IPS DF 6.9 (cell line): Measurements from ENCODE around the gene TMEM258.

Experiments used
- DNase-seq: peaks from one replicate; pipeline ENCODE4 v3.0.0-alpha.2; 2013; ENCODE audit warnings: low read depth, low spot score
- H3K27ac ChIP-seq: one replicate; pipeline ENCODE4 v1.5.1; 2013; ENCODE audit warnings: low read length, control low read depth
- H3K27me3 ChIP-seq: 2 replicates; pipeline ENCODE4 v1.6.1; 2013; ENCODE audit warnings: mild to moderate bottlenecking, low read length; ENCODE audit not compliant: control insufficient read depth, insufficient read depth
- H3K36me3 ChIP-seq: 2 replicates; pipeline ENCODE4 v1.6.1; 2013; ENCODE audit warnings: low read length; ENCODE audit not compliant: control insufficient read depth, insufficient read depth
- H3K4me1 ChIP-seq: 2 replicates; pipeline ENCODE4 v1.6.1; 2013; ENCODE audit warnings: low read length; ENCODE audit not compliant: control insufficient read depth, insufficient read depth
- H3K4me3 ChIP-seq: 2 replicates; pipeline ENCODE4 v1.5.1; 2013; ENCODE audit warnings: mild to moderate bottlenecking, low read length
- H3K9me3 ChIP-seq: 2 replicates; pipeline ENCODE4 v1.6.1; 2013; ENCODE audit warnings: low read length, inconsistent platforms; ENCODE audit not compliant: control insufficient read depth, insufficient read depth
- WGBS: extraction: QIAGEN DNeasy Blood & Tissue Kit; methylation state at CpG from one replicate; pipeline ENCODE4 v1.1.7; 2013; ENCODE audit warnings: mixed read lengths, missing lambda C conversion rate; ENCODE audit not compliant: insufficient read length, insufficient coverage; 5-methylcytosine and 5-hydroxymethylcytosine counted together

TMEM258 gene

GRCh38 chr11:61793829-61794204 is 1.4 kb upstream of the TMEM258 start:
- no peak for DNase-seq
- no peak overlapping the region for H3K27ac ChIP-seq
- H3K9me3 ChIP-seq = no peaks in the 10 kb centered on the region
- peak overlapping the region; percentile 64; the same call in 1 of the 2 replicates for H3K4me3 ChIP-seq
- WGBS = no CpG with 5 or more reads among the region's 3 CpGs
- peaks cover 24% of the 10 kb centered on the region for H3K36me3 ChIP-seq
- H3K27me3 ChIP-seq = no peaks in the 10 kb centered on the region
- H3K4me1 ChIP-seq = no peaks in the 10 kb centered on the region

- no peaks in the 10 kb centered on the region for H3K27me3 ChIP-seq
- peak overlapping the region; percentile 64 for H3K4me3 ChIP-seq
- no peak for DNase-seq
- H3K36me3 ChIP-seq = peaks cover 27% of the 10 kb centered on the region
- no peaks in the 10 kb centered on the region for H3K9me3 ChIP-seq
- H3K27ac ChIP-seq = no peak overlapping the region
- no CpG with 5 or more reads among the region's 29 CpGs for WGBS
- H3K4me1 ChIP-seq = no peaks in the 10 kb centered on the region
These were observed 857 bp upstream of the TMEM258 start for GRCh38 chr11:61793083-61793828.

- no peak for DNase-seq
- no peaks in the 10 kb centered on the region for H3K9me3 ChIP-seq
- H3K4me3 ChIP-seq = peak overlapping the region; percentile 64; the same call in 1 of the 2 replicates
- H3K36me3 ChIP-seq = peaks cover 38% of the 10 kb centered on the region
- no peaks in the 10 kb centered on the region for H3K27me3 ChIP-seq
- no peaks in the 10 kb centered on the region for H3K4me1 ChIP-seq
- no CpG with 5 or more reads among the region's 14 CpGs for WGBS
- H3K27ac ChIP-seq = no peak overlapping the region
These were observed 576 bp downstream of the TMEM258 start for GRCh38 chr11:61791737-61792309.

- H3K9me3 ChIP-seq = no peaks in the 10 kb centered on the region
- no peaks in the 10 kb centered on the region for H3K4me1 ChIP-seq
- H3K36me3 ChIP-seq = peaks cover 38% of the 10 kb centered on the region
- no CpG with 5 or more reads among the region's 9 CpGs for WGBS
- no peak overlapping the region for H3K27ac ChIP-seq
- H3K4me3 ChIP-seq = no peak overlapping the region
- no peaks in the 10 kb centered on the region for H3K27me3 ChIP-seq
- DNase-seq = peak; percentile 43
These were observed 4.4 kb downstream of the TMEM258 start for GRCh38 chr11:61787928-61788491.

- Histone ChIP-seq H3K36me3 (peaks cover 38% of the 10 kb centered on the region), H3K27ac (no peak overlapping the region), H3K27me3 (no peaks in the 10 kb centered on the region), H3K9me3 (no peaks in the 10 kb centered on the region), H3K4me1 (no peaks in the 10 kb centered on the region), H3K4me3 (no peak overlapping the region)
- no peak for DNase-seq
- WGBS = no CpG with 5 or more reads among the region's 11 CpGs
These were observed 6.5 kb downstream of the TMEM258 start for GRCh38 chr11:61785837-61786402.

- no peak for DNase-seq
- Histone ChIP-seq H3K27me3 (no peaks in the 10 kb centered on the region), H3K4me3 (no peak overlapping the region), H3K36me3 (peaks cover 27% of the 10 kb centered on the region), H3K27ac (no peak overlapping the region), H3K9me3 (no peaks in the 10 kb centered on the region), H3K4me1 (no peaks in the 10 kb centered on the region)
- WGBS = no CpG with 5 or more reads among the region's 7 CpGs
These were observed 7.9 kb downstream of the TMEM258 start for GRCh38 chr11:61784506-61784805.

GRCh38 chr11:61783717-61784505 is 8.5 kb downstream of the TMEM258 start:
- Histone ChIP-seq H3K36me3 (peaks cover 24% of the 10 kb centered on the region), H3K27ac (no peak overlapping the region), H3K9me3 (no peaks in the 10 kb centered on the region), H3K4me3 (no peak overlapping the region), H3K4me1 (no peaks in the 10 kb centered on the region), H3K27me3 (no peaks in the 10 kb centered on the region)
- DNase-seq = no peak
- WGBS = no CpG with 5 or more reads among the region's 13 CpGs

- Histone ChIP-seq H3K27me3 (no peaks in the 10 kb centered on the region), H3K27ac (no peak overlapping the region), H3K9me3 (no peaks in the 10 kb centered on the region), H3K4me3 (no peak overlapping the region), H3K36me3 (peaks cover 19% of the 10 kb centered on the region), H3K4me1 (no peaks in the 10 kb centered on the region)
- DNase-seq = no peak
- WGBS = no CpG with 5 or more reads among the region's 11 CpGs
These were observed 9.6 kb downstream of the TMEM258 start for GRCh38 chr11:61782841-61783240.

- Histone ChIP-seq H3K27ac (no peak overlapping the region), H3K36me3 (peaks cover 14% of the 10 kb centered on the region), H3K4me1 (no peaks in the 10 kb centered on the region), H3K4me3 (no peak overlapping the region), H3K27me3 (no peaks in the 10 kb centered on the region), H3K9me3 (no peaks in the 10 kb centered on the region)
- no CpG with 5 or more reads among the region's 3 CpGs for WGBS
- no peak for DNase-seq
These were observed 10.1 kb downstream of the TMEM258 start for GRCh38 chr11:61782299-61782698.

- Histone ChIP-seq H3K9me3 (no peaks in the 10 kb centered on the region), H3K27me3 (no peaks in the 10 kb centered on the region), H3K36me3 (peaks cover 7% of the 10 kb centered on the region), H3K27ac (no peak overlapping the region), H3K4me1 (peaks cover 7% of the 10 kb centered on the region; the same call in 1 of the 2 replicates), H3K4me3 (no peak overlapping the region)
- no CpG with 5 or more reads among the region's 5 CpGs for WGBS
- DNase-seq = no peak
These were observed 10.8 kb downstream of the TMEM258 start for GRCh38 chr11:61781585-61781984.
